Measurements from ENCODE around the gene DCUN1D2.
A peak's percentile ranks its signal among the peaks of the same experiment; 100 is the strongest.
"Not testable (repeated sequence)": the region's sequence is repeated elsewhere in the genome, so short reads cannot be mapped to it uniquely, and the experiment has no call there.

Gene DCUN1D2

DNA sequence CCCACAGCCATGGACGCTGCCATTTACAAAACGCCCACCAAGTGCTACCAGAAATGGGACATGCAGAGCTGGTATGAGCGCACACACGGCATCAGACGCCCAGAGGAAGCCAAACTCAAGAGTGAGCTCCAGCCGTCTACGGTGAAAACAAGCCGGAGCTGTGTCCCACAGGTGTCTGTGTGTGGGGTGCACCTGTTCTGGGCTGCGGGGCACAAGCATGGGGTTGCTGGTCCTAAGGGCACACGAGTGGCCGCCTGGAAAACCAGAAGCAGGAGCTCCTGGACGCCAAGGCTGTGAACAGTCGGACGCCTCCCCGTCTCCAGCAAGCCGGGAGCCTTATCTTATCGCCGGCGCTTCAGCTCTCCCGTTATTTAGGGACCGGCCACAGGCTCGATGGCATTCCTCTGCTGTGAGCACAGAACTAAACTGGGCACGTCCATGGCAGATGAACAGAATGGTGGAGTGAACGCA lies 38.5 kb downstream of the DCUN1D2 start:
- Histone ChIP-seq H3K27ac (no peak overlapping the region), H3K4me3 (no peak overlapping the region)

DNA sequence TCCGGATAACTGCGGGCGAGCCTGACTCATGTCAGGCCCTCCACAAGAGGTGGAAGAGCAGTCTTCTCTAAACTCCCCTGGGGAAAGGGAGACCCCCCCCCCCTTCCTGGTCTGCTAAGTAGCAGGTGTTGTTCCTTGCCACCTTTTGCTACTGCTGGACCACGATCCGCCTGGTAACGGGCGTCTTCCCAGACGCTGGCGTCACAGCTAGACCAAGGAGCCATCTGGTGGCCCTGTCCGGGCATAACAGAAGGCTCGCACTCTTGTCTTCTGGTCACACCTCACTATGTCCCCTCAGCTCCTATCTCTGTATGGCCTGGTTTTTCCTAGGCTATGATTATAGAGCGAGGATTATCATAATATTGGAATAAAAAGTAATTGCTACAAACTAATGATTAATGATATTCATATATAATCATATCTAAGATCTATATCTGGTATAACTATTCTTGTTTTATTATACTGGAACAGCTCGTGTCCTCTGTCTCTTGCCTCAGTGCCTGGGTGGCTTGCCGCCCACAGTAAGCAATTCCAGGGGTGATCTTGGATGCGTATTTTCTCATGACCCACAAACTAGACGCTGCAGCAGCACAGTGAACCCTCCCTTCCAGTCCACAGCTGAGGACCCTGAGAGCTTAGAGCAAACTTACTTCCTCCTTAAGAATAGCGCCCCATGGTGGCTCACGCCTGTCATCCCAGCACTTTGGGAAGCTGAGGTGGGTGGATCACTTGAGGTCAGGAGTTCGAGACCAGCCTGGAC lies 39.5 kb downstream of the DCUN1D2 start:
- not testable (repeated sequence) for H3K27ac ChIP-seq, H3K4me3 ChIP-seq

DNA sequence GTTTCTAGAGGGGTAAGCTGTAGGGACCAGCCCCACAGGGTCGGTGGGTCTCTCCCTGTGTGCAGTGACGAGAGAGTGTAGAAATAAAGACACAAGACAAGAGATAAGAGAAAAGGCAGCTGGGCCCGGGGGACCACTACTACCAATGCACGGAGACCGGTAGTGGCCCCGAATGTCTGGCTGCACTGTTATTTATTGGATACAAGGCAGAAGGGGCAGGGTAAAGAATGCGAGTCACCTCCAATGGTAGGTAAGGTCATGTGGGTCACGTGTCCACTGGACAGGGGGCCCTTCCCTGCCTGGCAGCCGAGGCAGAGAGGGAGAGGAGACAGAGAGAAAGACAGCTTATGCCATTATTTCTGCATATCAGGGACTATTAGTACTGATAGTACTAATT lies 40.2 kb downstream of the DCUN1D2 start:
- H3K4me3 ChIP-seq, H3K27ac ChIP-seq: not testable (repeated sequence)

DNA sequence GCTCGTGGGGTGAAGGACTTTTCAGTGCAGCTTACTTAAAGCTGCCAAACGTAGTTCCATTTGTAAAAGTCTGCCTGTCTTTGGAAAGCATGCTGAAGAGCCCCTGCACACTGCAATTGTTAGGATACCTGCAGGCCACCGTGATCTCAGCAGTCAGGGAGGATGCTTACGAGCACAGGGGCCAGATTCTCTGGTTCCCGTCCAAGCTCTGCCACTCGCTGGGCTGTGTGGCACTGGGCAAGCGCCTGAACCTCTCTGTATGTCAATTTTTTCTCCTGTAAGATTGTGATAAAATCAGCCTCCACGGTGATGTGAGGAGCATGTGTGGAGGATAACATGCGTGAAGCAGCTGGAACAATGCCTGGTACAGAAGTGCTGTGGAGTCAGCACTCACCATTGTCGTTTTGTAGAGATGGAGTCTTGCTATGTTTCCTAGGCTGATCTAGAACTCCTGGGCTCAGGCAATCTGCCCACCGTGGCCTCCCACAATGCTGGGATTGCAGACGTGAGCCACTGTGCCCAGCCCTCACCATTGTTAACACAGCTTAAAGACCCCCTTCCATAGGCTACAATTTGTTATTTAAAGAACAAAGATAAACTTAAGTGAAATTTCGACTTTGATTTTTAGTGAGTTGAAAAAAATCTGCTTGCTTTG lies 40.7 kb downstream of the DCUN1D2 start:
- H3K4me3 ChIP-seq = peak overlapping the region; percentile 16 to 48 (median 37)
- H3K27ac ChIP-seq = peak overlapping the region in 20 of 21 experiments; percentile 10 to 81 (median 64)

DNA sequence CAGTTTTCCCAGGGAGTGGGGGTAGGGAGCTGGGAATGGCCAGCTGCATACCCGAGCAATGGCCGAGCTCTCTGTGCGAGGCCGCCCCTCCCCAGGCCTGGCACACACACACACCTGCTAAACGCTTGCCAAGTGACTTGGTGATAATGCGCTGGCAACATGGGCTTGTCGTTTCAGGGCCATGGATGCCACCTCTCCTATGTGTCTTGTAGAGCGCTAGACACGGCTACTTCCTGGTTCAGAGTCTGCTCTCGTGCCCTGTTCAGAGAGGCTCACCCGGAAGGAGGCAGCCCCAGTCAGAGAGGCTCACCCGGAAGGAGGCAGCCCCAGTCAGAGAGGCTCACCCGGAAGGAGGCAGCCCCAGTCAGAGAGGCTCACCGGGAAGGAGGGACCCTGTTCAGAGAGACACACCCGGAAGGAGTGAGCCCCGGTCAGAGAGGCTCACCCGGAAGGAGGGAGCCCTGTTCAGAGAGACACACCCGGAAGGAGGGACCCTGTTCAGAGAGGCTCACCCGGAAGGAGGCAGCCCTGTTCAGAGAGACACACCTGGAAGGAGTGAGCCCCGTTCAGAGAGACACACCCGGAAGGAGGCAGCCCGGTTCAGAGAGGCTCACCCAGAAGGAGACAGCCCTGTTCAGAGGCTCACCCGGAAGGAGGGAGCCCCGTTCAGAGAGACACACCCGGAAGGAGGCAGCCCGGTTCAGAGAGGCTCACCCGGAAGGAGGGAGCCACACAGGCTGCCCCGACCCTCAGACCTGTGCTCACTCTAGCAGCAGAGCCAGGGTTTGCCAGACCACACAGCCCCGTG lies 41.4 kb downstream of the DCUN1D2 start:
- peak overlapping the region in 20 of 21 experiments; percentile 10 to 81 (median 64) for H3K27ac ChIP-seq
- peak overlapping the region; percentile 16 to 48 (median 37) for H3K4me3 ChIP-seq

DNA sequence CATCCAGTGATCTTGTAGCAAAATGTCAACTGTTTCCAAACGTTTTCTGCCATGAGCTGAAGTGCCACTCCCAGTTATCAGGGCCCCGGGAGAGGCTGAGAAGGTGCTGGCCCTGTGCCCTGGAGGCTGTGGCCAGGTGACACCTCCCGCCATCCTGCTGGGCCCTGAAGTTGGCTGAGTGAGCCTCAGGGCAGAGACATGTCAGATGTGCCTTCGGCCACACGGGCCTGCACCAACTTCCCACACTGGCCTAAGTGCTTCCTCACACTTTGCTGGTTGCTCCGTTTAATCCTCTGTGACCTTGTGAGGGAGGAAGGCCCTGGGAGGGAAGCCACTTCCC lies 42.0 kb downstream of the DCUN1D2 start:
- Histone ChIP-seq H3K27ac (peak overlapping the region in 15 of 21 experiments; percentile 10 to 81 (median 65)), H3K4me3 (peak overlapping the region; percentile 6 to 48 (median 37))

DNA sequence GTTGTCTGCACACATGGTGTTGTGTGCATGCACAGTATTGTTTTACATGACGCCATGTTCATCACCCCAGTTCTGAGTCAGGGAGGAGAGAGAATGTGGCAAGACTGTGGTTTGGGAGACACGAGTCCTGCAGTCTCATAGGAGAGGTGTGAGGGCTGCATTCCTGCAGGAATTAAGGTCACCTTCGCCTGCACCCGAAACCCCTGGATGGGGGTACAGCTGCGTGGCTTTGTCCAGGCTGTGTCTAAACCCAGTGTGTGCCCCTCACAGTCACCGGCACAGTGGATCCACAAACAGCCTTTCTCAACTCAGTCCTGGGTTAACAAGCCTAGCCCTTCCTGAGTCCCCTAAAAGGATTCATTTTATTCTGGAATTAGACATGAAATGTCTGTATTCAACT lies 42.9 kb downstream of the DCUN1D2 start:
- H3K27ac ChIP-seq = no peak overlapping the region
- no peak overlapping the region for H3K4me3 ChIP-seq

DNA sequence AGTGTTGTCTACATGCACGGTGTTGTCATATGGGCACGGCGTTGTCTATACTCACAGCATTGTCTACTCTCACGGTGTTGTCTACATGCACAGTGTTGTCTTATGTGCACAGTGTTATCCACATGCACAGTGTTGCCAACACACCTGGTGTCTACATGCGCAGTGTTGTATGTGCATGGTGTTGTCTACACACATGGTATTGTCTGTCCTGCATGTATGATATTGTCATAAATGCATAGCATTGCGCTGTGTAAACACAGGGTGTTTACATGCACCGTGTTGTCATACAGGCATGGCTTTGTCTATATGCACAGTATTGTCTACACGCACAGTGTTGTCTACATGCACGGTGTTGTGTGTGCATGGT lies 44.0 kb downstream of the DCUN1D2 start:
- Histone ChIP-seq H3K4me3 (no peak overlapping the region), H3K27ac (no peak overlapping the region)

DNA sequence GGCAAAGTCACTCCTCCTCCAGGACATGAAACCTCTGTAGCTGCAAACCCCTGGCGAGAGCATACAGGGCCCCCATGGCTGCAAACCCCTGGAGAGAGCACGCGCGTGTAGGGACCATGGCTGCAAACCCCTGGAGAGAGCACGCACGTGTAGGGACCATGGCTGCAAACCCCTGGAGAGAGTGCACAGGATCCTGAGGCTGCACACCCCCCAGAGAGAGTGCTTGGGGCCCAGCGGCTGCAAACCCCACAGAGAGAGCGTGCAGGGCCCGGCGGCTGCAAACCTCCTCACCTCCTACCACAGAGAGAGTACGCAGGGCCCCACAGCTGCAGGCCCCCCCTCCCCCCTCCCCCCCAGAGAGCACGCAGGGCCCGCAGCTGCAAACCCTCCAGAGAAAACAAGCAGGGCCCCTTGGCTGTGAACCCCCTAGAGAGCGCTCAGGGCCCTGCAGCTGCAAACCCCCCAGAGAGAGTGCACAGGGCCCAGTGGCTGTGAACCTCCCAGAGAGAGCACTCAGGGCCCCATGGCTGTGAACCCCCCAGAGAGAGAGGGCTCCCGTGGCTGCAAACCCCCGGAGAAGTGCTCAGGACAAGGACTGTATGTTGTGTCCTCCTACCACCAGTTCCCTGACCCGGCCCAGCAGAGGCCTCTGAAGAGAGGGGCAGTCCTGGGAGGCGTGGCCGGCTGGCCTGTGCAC lies 44.6 kb downstream of the DCUN1D2 start:
- Histone ChIP-seq H3K4me3 (no peak overlapping the region), H3K27ac (peak overlapping the region in 1 of 21 experiments; percentile 23)

DNA sequence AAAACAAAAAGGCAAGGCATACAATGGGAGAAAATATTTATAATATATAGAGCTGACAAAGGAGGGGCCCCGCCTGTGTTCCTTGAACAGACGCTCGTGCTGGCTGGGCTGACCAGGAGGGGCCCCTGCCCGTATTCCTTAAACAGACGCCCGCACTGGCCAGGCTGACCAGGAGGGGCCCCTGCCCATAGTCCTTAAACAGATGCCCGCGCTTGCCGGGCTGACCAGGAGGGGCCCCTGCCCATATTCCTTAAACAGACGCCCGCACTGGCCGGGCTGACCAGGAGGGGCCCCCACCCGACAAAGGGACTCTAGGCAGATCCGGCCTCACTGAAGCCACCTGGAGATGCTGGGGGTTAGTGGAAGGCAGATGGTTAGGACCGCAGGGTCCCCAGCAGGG lies 46.5 kb downstream of the DCUN1D2 start:
- Histone ChIP-seq H3K27ac (no peak overlapping the region), H3K4me3 (no peak overlapping the region)

DNA sequence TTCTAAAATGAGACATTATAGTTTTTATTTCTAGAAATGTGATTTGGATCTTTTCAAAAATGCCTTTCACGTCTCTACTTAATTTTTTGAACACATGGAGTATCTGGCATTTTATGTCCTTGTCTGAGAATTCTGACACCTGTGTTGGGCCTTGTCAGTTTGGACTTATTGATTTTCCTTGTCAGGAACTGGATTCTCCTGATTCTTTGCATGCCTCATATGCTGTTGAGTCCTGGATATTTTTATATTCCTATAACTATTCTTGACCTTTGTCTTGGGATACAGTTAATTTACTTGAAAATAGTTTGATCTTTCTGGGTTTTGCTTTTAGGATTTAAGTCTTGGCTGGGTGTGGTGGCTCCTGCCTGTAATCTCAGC lies 47.5 kb downstream of the DCUN1D2 start:
- Histone ChIP-seq H3K27ac (no peak overlapping the region), H3K4me3 (no peak overlapping the region)

DNA sequence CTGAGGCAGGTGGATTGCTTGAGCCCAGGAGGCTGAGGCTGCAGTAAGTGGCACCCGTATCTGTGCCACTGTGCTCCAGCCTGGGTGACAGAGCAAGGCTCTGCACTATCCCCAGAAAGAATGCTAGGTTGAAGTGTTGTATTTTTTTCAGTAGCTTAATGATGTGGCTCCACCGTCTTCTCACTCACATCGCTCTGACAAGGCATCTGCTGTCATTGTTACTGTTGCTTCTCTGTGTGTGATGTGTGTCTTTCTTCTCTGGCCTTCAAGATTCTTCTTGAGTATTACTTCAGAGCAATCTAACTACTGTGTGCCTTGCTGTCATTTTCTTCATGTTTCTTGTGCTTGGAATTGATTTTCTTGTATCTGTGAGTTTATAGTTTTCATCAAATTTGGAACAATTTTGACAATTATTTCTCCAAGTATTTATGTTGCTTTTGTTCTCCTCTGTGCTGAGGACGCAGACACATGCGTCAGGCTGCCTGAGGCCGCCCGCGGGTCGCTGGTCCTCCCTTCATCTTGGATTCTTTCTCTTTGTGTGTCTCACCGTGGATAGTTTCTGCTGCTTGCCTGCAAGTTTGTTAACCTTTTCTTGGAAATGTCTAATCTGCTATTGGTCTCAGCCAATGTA lies 48.0 kb downstream of the DCUN1D2 start:
- Histone ChIP-seq H3K4me3 (no peak overlapping the region), H3K27ac (no peak overlapping the region)

DNA sequence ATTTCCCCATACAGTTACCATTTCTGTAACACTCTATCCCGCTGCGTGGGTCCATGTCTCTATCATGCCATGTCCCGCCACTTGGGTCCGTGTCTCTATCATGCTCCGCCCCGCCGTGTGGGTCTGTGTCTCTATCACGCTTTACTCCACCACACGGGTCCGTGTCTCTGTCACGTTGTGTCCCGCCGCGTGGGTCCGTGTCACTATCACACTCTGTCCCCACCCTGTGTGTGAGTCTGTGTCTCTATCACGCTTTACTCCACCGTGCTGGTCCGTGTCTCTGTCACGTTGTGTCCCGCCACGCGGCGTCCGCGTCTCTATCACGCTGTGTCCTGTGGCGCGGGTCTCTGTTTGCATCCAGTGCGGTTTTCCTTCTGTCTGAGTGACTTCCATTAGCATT lies 48.9 kb downstream of the DCUN1D2 start:
- Histone ChIP-seq H3K27ac (no peak overlapping the region), H3K4me3 (no peak overlapping the region)

DNA sequence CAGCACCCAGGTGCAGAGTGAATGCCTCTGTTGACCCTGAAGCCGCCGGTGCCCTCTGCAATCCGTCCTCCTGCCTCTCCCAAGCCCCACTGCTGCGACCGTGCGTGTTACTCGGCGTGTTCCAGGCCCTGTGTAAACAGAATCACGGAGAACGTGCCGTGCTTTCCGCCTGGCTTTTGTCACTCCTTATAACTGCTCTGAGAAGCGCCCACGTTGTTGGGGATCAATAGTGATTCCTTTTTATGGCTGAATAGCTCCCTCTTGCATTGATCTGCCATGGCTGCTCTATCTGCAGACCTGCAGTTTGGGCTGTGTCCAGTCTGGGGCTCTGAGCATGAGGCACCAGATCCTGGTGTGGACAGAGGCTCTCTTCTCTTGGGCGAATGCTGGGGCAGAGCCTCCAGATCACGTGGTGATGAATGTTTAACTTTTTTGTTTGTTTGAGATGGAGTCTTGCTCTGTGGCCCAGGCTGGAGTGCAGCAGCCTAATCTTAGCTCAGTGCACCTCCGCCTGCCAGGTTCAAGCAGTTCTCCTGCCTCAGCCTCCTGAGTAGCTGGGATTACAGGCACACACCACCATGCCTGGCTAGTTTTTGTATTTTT lies 53.0 kb downstream of the DCUN1D2 start:
- no peak overlapping the region for H3K27ac ChIP-seq

DNA sequence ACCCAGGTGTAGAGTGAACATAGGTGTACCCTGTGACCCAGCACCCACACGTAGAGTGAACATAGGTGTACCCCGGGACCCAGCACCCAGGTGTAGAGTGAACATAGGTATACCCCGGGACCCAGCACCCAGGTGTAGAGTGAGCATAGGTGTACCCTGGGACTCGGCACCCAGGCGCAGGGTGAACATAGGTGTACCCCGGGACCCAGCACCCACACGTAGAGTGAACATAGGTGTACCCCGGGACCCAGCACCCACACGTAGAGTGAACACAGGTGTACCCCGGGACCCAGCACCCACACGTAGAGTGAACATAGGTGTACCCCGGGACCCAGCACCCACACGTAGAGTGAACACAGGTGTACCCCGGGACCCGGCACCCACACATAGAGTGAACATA lies 53.6 kb downstream of the DCUN1D2 start:
- H3K4me3 ChIP-seq, H3K27ac ChIP-seq: not testable (repeated sequence)

More for the DNA sequence above, 53.0 kb downstream of the DCUN1D2 start:
- H3K4me3 ChIP-seq = no peak overlapping the region

DNA sequence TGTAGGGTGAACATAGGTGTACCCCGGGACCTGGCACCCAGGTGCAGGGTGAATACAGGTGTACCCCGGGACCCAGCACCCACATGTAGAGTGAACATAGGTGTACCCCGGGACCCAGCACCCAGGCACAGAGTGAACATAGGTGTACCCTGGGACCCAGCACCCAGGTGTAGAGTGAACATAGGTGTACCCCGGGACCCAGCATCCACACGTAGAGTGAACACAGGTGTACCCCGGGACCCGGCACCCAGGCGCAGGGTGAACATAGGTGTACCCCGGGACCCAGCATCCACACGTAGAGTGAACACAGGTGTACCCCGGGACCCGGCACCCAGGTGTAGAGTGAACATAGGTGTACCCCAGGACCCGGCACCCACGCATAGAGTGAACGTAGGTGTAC lies 54.6 kb downstream of the DCUN1D2 start:
- not testable (repeated sequence) for H3K27ac ChIP-seq, H3K4me3 ChIP-seq

DNA sequence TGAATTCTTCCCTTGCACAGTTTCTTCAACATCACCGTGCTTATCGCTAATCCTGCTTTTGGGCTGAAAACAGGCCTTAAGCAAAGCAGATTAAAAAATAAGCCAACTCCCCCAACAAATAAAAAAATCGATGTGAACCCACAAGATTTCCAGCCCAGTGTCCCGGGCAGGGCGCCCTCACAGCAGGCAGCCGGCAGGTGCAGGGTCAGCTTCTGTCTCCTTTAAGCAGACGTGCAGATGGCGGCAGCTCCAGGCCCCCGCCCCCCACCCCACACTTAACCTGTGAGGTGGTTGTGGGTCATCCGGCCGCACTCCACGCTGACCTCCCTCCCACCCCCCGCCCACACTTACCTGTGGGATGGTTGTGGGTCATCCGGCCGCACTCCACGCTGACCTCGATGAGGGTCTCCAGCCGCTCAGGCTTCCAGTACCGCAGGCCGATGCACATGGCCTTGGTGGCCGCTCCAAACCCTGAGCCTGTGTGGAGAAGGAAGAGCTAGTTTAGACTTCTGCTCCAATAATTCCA lies 57.1 kb downstream of the DCUN1D2 start:
- Histone ChIP-seq H3K27ac (no peak overlapping the region), H3K4me3 (no peak overlapping the region)

DNA sequence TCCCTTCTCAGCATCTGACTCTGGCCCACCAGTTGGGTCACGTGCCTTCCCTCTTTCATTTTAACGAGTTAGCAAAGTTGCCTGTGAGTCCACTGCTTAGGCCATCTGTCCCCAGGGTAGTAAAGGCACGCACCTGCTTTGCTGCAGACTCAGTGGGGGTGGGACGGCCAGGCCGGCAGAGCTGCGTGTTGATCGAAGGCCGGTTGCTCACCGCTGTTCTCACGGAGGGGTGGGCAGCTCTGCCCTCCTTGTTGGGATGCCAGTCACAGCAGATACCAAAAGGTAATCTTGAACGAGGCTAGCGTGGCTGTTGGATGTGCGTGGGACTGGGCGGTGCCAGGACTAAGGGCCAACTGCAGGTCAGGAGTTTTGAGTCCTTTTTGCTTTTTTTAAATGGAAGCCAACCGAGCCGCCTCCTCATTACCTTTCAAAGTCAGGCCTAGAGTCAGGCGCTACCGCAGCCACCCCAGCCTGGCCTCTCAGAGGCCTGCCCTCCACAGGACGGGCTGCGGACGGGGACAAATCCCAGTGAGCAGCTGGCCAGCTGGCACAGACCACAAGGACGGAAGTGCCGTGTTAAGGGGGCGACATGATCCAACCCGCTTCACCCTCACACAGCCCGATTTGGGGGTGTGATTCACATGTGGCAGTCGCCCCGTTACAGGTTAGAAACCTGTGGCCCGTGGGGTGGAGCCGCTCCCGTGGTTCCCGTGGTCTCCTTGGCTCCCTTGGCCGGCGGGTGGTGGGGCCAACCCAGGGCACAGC lies 57.8 kb downstream of the DCUN1D2 start:
- Histone ChIP-seq H3K27ac (no peak overlapping the region), H3K4me3 (no peak overlapping the region)

Data from skin epidermis (tissue), 12 donors.